A673 (cell line): ENCODE results near the gene RFX2. TPM values are rescaled to one million over a fixed set of nuclear protein-coding genes. Genes with fewer than 3 reads are reported as not detected.

Source experiments
- BruUV-seq: library from RNA; stranded (reverse); fragments of 400-500 nt; replicated peaks from 2 replicates; lab custom pipeline; 2021; lab: Mats Ljungman, UMichigan
- CTCF ChIA-PET: fragments of 300-600 bp; sonication (Branson Sonifier 250); formaldehyde crosslinking; loops from one replicate; lab custom pipeline; 2022; ENCODE audit warnings: antibody characterized with exemption; lab: Charles Lee
- POLR2A ChIA-PET: fragments of 300-600 bp; sonication (Branson Sonifier 250); formaldehyde crosslinking; loops from one replicate; lab custom pipeline; 2022; ENCODE audit warnings: antibody characterized with exemption; ENCODE audit not compliant: low non-redundant PET; lab: Charles Lee
- DNase-seq: peaks from one replicate; pipeline ENCODE4 v3.0.0-alpha.2; 2015; ENCODE audit warnings: low spot score
- H3K27ac ChIP-seq: fragments of 200-600 bp; sonication (generic); 2 replicates; pipeline ENCODE4 v1.5.1; 2016; ENCODE audit warnings: mixed run types, low read depth, mild to moderate bottlenecking, mixed read lengths, antibody characterized with exemption, low read length; ENCODE audit not compliant: poor library complexity, severe bottlenecking
- H3K27me3 ChIP-seq: fragments of 200-600 bp; sonication (generic); replicated peaks from 2 replicates; pipeline ENCODE4 v1.6.1; 2017; ENCODE audit warnings: mixed run types, low read depth, mild to moderate bottlenecking, mixed read lengths, antibody characterized with exemption, low read length; ENCODE audit not compliant: insufficient read depth, poor library complexity
- H3K36me3 ChIP-seq: fragments of 200-600 bp; sonication (generic); 2 replicates; pipeline ENCODE4 v1.6.1; 2016; ENCODE audit warnings: mixed run types, mild to moderate bottlenecking, mixed read lengths, antibody characterized with exemption, low read length; ENCODE audit not compliant: insufficient read depth, poor library complexity, severe bottlenecking
- H3K4me1 ChIP-seq: fragments of 200-600 bp; sonication (generic); 2 replicates; pipeline ENCODE4 v1.6.1; 2017; ENCODE audit warnings: mixed run types, mild to moderate bottlenecking, mixed read lengths, antibody characterized with exemption, low read length; ENCODE audit not compliant: insufficient read depth, poor library complexity, severe bottlenecking
- H3K4me3 ChIP-seq: fragments of 200-600 bp; sonication (generic); 2 replicates; pipeline ENCODE4 v1.5.1; 2016; ENCODE audit warnings: low read depth, mixed run types, mild to moderate bottlenecking, mixed read lengths, low read length; ENCODE audit not compliant: poor library complexity, severe bottlenecking
- H3K9me3 ChIP-seq: fragments of 200-600 bp; sonication (generic); 2 replicates; pipeline ENCODE4 v1.6.1; 2016; ENCODE audit warnings: mixed run types, low read depth, mild to moderate bottlenecking, mixed read lengths, antibody characterized with exemption, low read length; ENCODE audit not compliant: poor library complexity, severe bottlenecking
- CTCF ChIP-seq: fragments of 300-800, 200-600 bp; sonication (generic); conservative IDR thresholded peaks from 2 replicates; pipeline ENCODE4 v1.5.1; 2017; ENCODE audit warnings: low read depth, mild to moderate bottlenecking, antibody characterized with exemption, low read length, moderate library complexity, mixed read lengths
- EZH2 ChIP-seq: fragments of 200-600 bp; sonication (generic); IDR thresholded peaks from 2 replicates; pipeline ENCODE4 v1.6.1; 2017; ENCODE audit warnings: borderline replicate concordance, low read depth, mild to moderate bottlenecking, mixed read lengths, antibody characterized with exemption, low read length; ENCODE audit not compliant: poor library complexity, severe bottlenecking
- intact Hi-C: fragments of 100-400 bp; cut with micrococcal nuclease; formaldehyde crosslinking; loops from one replicate; pipeline ENCODE4 v1.10.0; 2022; ENCODE audit not compliant: unreplicated experiment
- total RNA-seq: library from RNA; stranded (reverse); gene quantifications from 2 replicates; pipeline ENCODE4 v1.2.3, GENCODE V29; 2021

Gene RFX2
- total RNA-seq, 1 experiment from 2014 or later, result 11.7 TPM

- intact Hi-C loops, result no loop called here
- H3K36me3 ChIP-seq, result no peaks in the 10 kb centered on the region
- TF ChIP-seq EZH2 (no peak), CTCF (no peak)
- ChIA-PET POLR2A (no interaction called here), CTCF (no interaction called here)
- H3K27me3 ChIP-seq, result no peaks in the 10 kb centered on the region
- H3K27ac ChIP-seq, result no peak overlapping the region
- no TSS peak for BruUV-seq
- no peaks in the 10 kb centered on the region for H3K9me3 ChIP-seq
- DNase-seq, result no peak
- H3K4me1 ChIP-seq, result no peaks in the 10 kb centered on the region
- H3K4me3 ChIP-seq, result no peak overlapping the region
Measured at GRCh38 chr19:6011794-6012193, 98.5 kb downstream of the RFX2 start.

DNA sequence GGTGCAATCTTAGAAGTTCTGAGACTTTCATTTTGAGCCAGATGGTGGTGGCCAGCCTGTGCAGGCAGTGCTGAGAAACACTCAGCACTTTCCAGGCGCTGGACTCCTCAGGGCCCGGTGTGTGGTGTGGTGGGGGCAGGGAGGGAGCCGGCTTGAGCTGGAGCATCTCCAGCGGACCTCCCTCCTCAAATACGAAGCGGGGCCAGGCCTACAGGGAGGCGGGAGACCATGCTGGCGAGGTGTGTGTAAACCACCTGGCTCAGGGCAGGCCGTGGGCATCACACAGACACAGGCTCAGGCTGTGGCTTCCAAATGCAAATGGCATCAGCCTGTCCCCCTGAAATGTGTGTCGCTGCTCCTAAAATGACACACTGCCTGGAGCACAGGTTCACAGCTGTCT lies 99.1 kb downstream of the RFX2 start:
- TF ChIP-seq EZH2, result no peak
- TF ChIP-seq CTCF, result no peak
- no TSS peak for BruUV-seq
- ChIA-PET POLR2A (no interaction called here), CTCF (no interaction called here)
- H3K4me3 ChIP-seq, result no peak overlapping the region
- no peaks in the 10 kb centered on the region for H3K9me3 ChIP-seq
- no peak for DNase-seq
- H3K27me3 ChIP-seq, result no peaks in the 10 kb centered on the region
- H3K36me3 ChIP-seq, result no peaks in the 10 kb centered on the region
- no peaks in the 10 kb centered on the region for H3K4me1 ChIP-seq
- H3K27ac ChIP-seq, result no peak overlapping the region
- intact Hi-C loops, result no loop called here

GRCh38 chr19:6010107-6010506 lies 100.2 kb downstream of the RFX2 start:
- TF ChIP-seq CTCF, result no peak
- no peak for TF ChIP-seq EZH2
- Histone ChIP-seq H3K27me3 (no peaks in the 10 kb centered on the region), H3K4me1 (no peaks in the 10 kb centered on the region), H3K36me3 (no peaks in the 10 kb centered on the region), H3K9me3 (no peaks in the 10 kb centered on the region), H3K27ac (no peak overlapping the region), H3K4me3 (no peak overlapping the region)
- ChIA-PET POLR2A (no interaction called here), CTCF (no interaction called here)
- DNase-seq, result no peak
- intact Hi-C loops, result no loop called here
- BruUV-seq, result no TSS peak
